ENCODE results near the gene ARHGEF10L.

ARHGEF10L gene

GRCh38 chr1:17696417-17697301, 157.2 kb downstream of the ARHGEF10L start:
- DNase-seq: peak in 10 of 56 donors; percentile 1 to 53 (median 14)

GRCh38 chr1:17697458-17697857, 158.0 kb downstream of the ARHGEF10L start:
- DNase-seq: no peak

- DNase-seq: no peak
Measured at GRCh38 chr1:17699581-17699980, 160.1 kb downstream of the ARHGEF10L start.

GRCh38 chr1:17700945-17701810, 161.7 kb downstream of the ARHGEF10L start:
- no peak for DNase-seq

- no peak for DNase-seq
Measured at GRCh38 chr1:17704176-17704575, 164.7 kb downstream of the ARHGEF10L start.

- no peak for DNase-seq
Measured at GRCh38 chr1:17706445-17706844, 166.9 kb downstream of the ARHGEF10L start.

GRCh38 chr1:17709981-17710380, 170.5 kb downstream of the ARHGEF10L start:
- no peak for DNase-seq

- no peak for DNase-seq
Measured at GRCh38 chr1:17710889-17711576, 171.5 kb downstream of the ARHGEF10L start.

- DNase-seq: no peak
Measured at GRCh38 chr1:17711577-17711910, 172.0 kb downstream of the ARHGEF10L start.

GRCh38 chr1:17711941-17712340, 172.4 kb downstream of the ARHGEF10L start:
- no peak for DNase-seq

GRCh38 chr1:17713993-17714392, 174.5 kb downstream of the ARHGEF10L start:
- DNase-seq: no peak

GRCh38 chr1:17717594-17718535, 178.4 kb downstream of the ARHGEF10L start:
- DNase-seq: no peak

GRCh38 chr1:17719874-17720273, 180.4 kb downstream of the ARHGEF10L start:
- no peak for DNase-seq

- DNase-seq: no peak
Measured at GRCh38 chr1:17721444-17721843, 181.9 kb downstream of the ARHGEF10L start.

- no peak for DNase-seq
Measured at GRCh38 chr1:17723684-17724083, 184.2 kb downstream of the ARHGEF10L start.

GRCh38 chr1:17724150-17724549, 184.7 kb downstream of the ARHGEF10L start:
- no peak for DNase-seq

- no peak for DNase-seq
Measured at GRCh38 chr1:17725084-17725719, 185.7 kb downstream of the ARHGEF10L start.

GRCh38 chr1:17725811-17726582, 186.5 kb downstream of the ARHGEF10L start:
- DNase-seq: no peak

- no peak for DNase-seq
Measured at GRCh38 chr1:17728123-17728712, 188.7 kb downstream of the ARHGEF10L start.
